ENCODE measurements around the gene DHRS11.

- TF ChIP-seq EP300 (conservative IDR thresholded peaks at IDR 0.05; ENCODE audit: poor library complexity, severe bottlenecking) = no peak
- no peak for TF ChIP-seq EZH2 (IDR thresholded peaks at IDR 0.05; ENCODE audit: borderline replicate concordance, insufficient read depth, low read length, poor library complexity, severe bottlenecking)
Measured at GRCh38 chr17:36600465-36600864, 8.8 kb downstream of the DHRS11 start.
